ENCODE data around the gene CRELD2. TPM values are rescaled to one million over a fixed set of nuclear protein-coding genes. Genes with fewer than 3 reads are reported as not detected.

CRELD2 gene
- total and polyA plus RNA-seq, 5 experiments from 2014 or later, result 22.1 to 43.6 (median 35.8) TPM

DNA sequence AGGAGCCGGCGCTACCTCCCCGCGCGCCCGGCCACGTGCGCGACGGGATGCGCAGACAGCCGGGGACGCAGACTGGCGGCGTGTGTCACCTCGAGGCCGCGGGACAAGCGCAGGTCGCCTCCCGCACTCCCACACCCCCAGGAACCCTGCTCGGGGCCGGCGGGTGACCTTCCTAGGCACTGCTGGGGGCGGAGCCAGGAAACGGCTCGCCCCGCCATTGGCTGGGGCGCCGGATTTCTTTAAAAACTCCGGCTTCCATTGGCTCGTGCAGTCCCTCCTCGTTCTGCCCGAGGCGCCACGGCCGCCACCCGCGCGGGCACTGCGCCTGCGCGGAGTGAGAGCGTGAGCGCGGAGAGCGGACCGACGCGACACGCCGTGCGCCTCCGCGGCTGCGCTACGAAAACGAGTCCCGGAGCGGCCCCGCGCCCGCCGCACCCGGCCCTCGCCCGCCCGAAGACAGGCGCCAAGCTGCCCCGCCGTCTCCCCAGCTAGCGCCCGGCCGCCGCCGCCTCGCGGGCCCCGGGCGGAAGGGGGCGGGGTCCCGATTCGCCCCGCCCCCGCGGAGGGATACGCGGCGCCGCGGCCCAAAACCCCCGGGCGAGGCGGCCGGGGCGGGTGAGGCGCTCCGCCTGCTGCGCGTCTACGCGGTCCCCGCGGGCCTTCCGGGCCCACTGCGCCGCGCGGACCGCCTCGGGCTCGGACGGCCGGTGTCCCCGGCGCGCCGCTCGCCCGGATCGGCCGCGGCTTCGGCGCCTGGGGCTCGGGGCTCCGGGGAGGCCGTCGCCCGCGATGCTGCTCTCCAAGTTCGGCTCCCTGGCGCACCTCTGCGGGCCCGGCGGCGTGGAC lies 41.9 kb downstream of the CRELD2 start, which contains the start of gene PIM3:
PIM3 (plus strand) TSS at position 614 of the 846 bp plus-strand sequence; CDS start at position 790, 176 bp downstream.
- Mint-ChIP-seq H3K9me3 (no peaks in the 10 kb centered on the region), H3K4me1 (peaks cover 16 to 41% (median 29%) of the 10 kb centered on the region in 4 donors), H3K27me3 (no peaks in the 10 kb centered on the region), H3K27ac (peak within 1 kb of the TSS; percentile 77 to 98 (median 91)), H3K36me3 (peaks cover 0 to 21% (median 2%) of the 10 kb centered on the region in 3 donors), H3K4me3 (peak within 1 kb of the TSS; percentile 83 to 93 (median 90))
- ATAC-seq, result peak; percentile 67 to 75
- POLR2A ChIA-PET, result interaction anchor here (0.6 to 6.2 kb wide), 19 partner anchors 8 to 661 kb away, joined by 3 to 74 read pairs (median 5); no protein-coding TSS in a partner anchor
- peak; percentile 85 to 95 (median 90) for DNase-seq

GRCh38 chr22:49961005-49961600 lies 42.7 kb downstream of the CRELD2 start:
- Mint-ChIP-seq H3K9me3 (no peaks in the 10 kb centered on the region), H3K4me1 (peaks cover 16 to 44% (median 32%) of the 10 kb centered on the region in 4 donors), H3K27ac (peak overlapping the region in 7 of 10 donors; percentile 77 to 98 (median 91)), H3K36me3 (peaks cover 0 to 21% (median 2%) of the 10 kb centered on the region in 3 donors), H3K27me3 (no peaks in the 10 kb centered on the region), H3K4me3 (peak overlapping the region; percentile 83 to 93 (median 90))
- POLR2A ChIA-PET, result interaction anchor here (0.6 to 6.2 kb wide), 19 partner anchors 9 to 660 kb away, joined by 3 to 74 read pairs (median 4); no protein-coding TSS in a partner anchor
- ATAC-seq (no peak), DNase-seq (peak in 4 of 10 donors; percentile 36 to 65 (median 39))

DNA sequence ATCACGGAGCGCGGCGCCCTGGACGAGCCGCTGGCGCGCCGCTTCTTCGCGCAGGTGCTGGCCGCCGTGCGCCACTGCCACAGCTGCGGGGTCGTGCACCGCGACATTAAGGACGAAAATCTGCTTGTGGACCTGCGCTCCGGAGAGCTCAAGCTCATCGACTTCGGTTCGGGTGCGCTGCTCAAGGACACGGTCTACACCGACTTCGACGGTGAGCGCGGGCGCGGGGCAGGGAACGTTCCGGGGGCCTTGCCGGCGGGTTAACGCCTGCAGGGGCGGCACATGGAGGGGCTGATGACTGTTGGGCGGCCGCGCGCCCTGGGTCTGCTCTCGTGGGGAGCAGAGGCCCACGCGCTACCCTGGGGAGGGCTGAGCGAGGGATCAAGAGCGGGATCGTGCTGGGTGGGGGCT lies 43.2 kb downstream of the CRELD2 start:
- DNase-seq, result no peak
- POLR2A ChIA-PET, result interaction anchor here (0.6 to 6.2 kb wide), 22 partner anchors 9 to 659 kb away, joined by 3 to 74 read pairs (median 4); partner anchors contain the start of genes ALG12 and CRELD2
- Mint-ChIP-seq H3K9me3 (no peaks in the 10 kb centered on the region), H3K36me3 (peaks cover 0 to 21% (median 2%) of the 10 kb centered on the region in 3 donors), H3K27me3 (no peaks in the 10 kb centered on the region), H3K4me3 (peak overlapping the region; percentile 83 to 93 (median 90)), H3K27ac (peak overlapping the region; percentile 77 to 98 (median 91)), H3K4me1 (peaks cover 16 to 48% (median 35%) of the 10 kb centered on the region in 4 donors)
- peak in 1 of 2 donors; percentile 2 for ATAC-seq

DNA sequence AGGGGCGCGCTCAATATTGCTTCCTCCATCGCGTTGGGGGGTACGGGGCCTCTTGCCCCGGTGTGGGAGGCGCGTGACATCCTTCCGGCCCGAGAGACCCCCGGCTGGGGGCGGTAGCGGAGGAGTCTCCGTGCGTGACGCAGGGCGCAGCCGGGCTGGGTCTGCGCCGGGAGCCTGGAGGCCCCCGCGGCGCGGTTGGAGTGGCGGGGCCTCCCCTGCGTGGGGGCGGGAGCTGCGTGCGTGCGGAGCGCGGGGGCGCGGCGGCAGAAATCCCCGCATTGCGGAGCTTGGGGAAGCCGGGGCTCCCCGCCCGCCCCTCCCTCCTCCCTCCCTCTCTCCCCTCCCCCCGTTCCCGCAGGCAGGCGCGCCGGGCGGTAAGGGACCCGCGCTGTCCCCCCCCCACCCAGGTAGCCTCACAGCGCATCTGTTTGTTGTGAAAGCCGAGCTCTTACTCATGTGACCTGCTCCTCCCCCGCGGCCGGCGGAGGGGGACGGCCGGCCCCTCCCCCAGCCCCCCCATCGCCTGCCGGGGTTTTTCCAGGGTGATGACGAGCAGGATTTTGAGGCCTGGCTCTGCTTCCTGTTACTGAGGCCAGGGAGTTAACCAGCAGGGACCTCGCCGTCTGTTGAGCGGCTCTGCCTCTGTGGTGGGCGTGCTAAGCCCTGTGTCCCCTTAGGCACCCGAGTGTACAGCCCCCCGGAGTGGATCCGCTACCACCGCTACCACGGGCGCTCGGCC lies 43.7 kb downstream of the CRELD2 start:
- POLR2A ChIA-PET, result interaction anchor here (0.8 to 6.2 kb wide), 16 partner anchors 8 to 229 kb away, joined by 3 to 74 read pairs (median 5); partner anchors contain the start of genes ALG12 and CRELD2
- ATAC-seq (peak; percentile 19 to 45), DNase-seq (peak; percentile 61 to 86 (median 74))
- H3K36me3 Mint-ChIP-seq, result peaks cover 0 to 21% (median 2%) of the 10 kb centered on the region in 3 donors
- peak overlapping the region; percentile 77 to 98 (median 91) for H3K27ac Mint-ChIP-seq
- no peaks in the 10 kb centered on the region for H3K9me3 Mint-ChIP-seq
- peak overlapping the region; percentile 83 to 93 (median 90) for H3K4me3 Mint-ChIP-seq
- H3K27me3 Mint-ChIP-seq, result no peaks in the 10 kb centered on the region
- H3K4me1 Mint-ChIP-seq, result peaks cover 16 to 50% (median 36%) of the 10 kb centered on the region in 4 donors

GRCh38 chr22:49962751-49963646 lies 44.6 kb downstream of the CRELD2 start:
- Mint-ChIP-seq H3K9me3 (no peaks in the 10 kb centered on the region), H3K27me3 (no peaks in the 10 kb centered on the region), H3K4me3 (peak overlapping the region; percentile 60 to 92 (median 78)), H3K27ac (peak overlapping the region; percentile 63 to 97 (median 82)), H3K4me1 (peaks cover 16 to 59% (median 40%) of the 10 kb centered on the region in 4 donors), H3K36me3 (peaks cover 0 to 21% (median 2%) of the 10 kb centered on the region in 3 donors)
- ATAC-seq, result no peak
- POLR2A ChIA-PET, result interaction anchor here (0.8 to 6.2 kb wide), 14 partner anchors 7 to 228 kb away, joined by 3 to 74 read pairs (median 6); partner anchors contain the start of genes ALG12 and CRELD2
- peak in 5 of 10 donors; percentile 2 to 64 (median 16) for DNase-seq

DNA sequence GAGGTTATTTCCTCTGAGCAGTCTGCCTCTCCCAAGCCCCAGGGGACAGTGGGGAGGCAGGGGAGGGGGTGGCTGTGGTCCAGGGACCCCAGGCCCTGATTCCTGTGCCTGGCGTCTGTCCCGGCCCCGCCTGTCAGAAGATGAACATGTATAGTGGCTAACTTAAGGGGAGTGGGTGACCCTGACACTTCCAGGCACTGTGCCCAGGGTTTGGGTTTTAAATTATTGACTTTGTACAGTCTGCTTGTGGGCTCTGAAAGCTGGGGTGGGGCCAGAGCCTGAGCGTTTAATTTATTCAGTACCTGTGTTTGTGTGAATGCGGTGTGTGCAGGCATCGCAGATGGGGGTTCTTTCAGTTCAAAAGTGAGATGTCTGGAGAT lies 45.2 kb downstream of the CRELD2 start:
- ATAC-seq (peak in 1 of 2 donors; percentile 7), DNase-seq (peak in 4 of 10 donors; percentile 1 to 59 (median 4))
- POLR2A ChIA-PET, result interaction anchor here (0.8 to 6.0 kb wide), 7 partner anchors 9 to 31 kb away, joined by 3 to 26 read pairs (median 4); no protein-coding TSS in a partner anchor
- H3K27me3 Mint-ChIP-seq, result no peaks in the 10 kb centered on the region
- H3K9me3 Mint-ChIP-seq, result no peaks in the 10 kb centered on the region
- H3K4me1 Mint-ChIP-seq, result peaks cover 16 to 59% (median 40%) of the 10 kb centered on the region in 4 donors
- H3K36me3 Mint-ChIP-seq, result peaks cover 0 to 21% (median 2%) of the 10 kb centered on the region in 3 donors
- H3K27ac Mint-ChIP-seq, result peak overlapping the region; percentile 63 to 95 (median 84)
- H3K4me3 Mint-ChIP-seq, result peak overlapping the region; percentile 60 to 80 (median 72)

DNA sequence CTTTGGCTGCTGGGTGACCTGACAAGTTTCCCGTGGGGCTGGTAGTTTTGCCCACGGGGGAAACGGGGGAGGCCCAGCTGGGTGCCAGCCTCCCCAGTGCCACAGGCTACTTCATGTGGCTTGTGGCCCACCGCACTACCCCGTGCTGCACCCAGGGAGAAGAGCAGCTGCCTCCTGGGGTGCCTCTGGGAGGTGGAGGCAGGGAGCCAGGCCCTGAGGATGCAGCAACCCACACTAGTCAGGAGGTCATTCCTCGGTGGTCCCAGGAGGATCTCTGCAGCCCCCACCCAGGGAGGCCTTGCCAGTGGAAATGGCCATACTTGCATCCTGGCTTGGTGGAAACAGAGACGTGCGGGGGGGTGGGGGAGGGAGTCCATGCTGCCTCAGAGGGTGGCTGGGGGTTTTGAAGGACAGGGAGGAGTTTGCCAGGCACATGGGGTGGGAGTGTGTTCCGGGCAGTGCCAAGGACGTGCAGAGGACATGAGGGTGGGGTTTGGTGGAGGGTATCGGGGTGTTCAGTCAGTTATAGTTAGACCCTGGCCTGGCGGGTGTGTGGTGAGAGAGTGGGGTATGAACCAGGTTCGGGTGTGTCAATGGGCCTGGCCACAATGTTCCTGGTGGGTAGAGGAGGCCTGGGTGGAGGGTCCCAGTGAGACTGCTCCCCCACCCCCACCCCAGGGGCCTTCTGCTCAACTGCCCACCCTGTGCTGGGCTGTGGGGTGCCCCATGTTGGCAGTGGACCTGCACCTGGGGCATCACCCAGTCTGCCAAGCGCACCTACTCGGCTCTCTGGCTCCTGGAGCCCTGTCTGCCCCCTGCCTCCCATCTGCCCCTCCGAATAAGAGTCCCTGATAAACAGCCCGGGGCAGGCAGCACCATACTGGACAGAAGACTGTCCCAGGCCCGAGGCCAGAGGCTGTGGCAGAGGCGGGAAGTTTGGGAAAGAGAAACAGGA lies 46.0 kb downstream of the CRELD2 start:
- no peaks in the 10 kb centered on the region for H3K9me3 Mint-ChIP-seq
- DNase-seq (peak; percentile 27 to 81 (median 68)), ATAC-seq (peak; percentile 27 to 38)
- H3K36me3 Mint-ChIP-seq, result peaks cover 0 to 21% (median 2%) of the 10 kb centered on the region in 3 donors
- peak overlapping the region; percentile 18 to 95 (median 78) for H3K27ac Mint-ChIP-seq
- H3K27me3 Mint-ChIP-seq, result no peaks in the 10 kb centered on the region
- peak overlapping the region; percentile 60 to 80 (median 72) for H3K4me3 Mint-ChIP-seq
- H3K4me1 Mint-ChIP-seq, result peaks cover 16 to 52% (median 40%) of the 10 kb centered on the region in 4 donors
- POLR2A ChIA-PET, result interaction anchor here (0.8 to 6.0 kb wide), 4 partner anchors 13 to 29 kb away, joined by 3 to 26 read pairs (median 4); no protein-coding TSS in a partner anchor

GRCh38 chr22:49965091-49966040 lies 46.9 kb downstream of the CRELD2 start:
- Mint-ChIP-seq H3K9me3 (no peaks in the 10 kb centered on the region), H3K4me1 (peaks cover 15 to 49% (median 43%) of the 10 kb centered on the region in 4 donors), H3K36me3 (peaks cover 0 to 21% (median 2%) of the 10 kb centered on the region in 3 donors), H3K27ac (peak overlapping the region in 5 of 10 donors; percentile 41 to 74 (median 62)), H3K27me3 (no peaks in the 10 kb centered on the region), H3K4me3 (peak overlapping the region in 3 of 10 donors; percentile 39 to 71 (median 60))
- DNase-seq, result peak in 5 of 10 donors; percentile 0 to 55 (median 7)
- POLR2A ChIA-PET, result interaction anchor here (0.5 to 4.1 kb wide), 3 partner anchors 20 to 226 kb away, joined by 3 to 22 read pairs (median 3); no protein-coding TSS in a partner anchor
- ATAC-seq, result no peak

Data from naive thymus-derived CD8-positive, alpha-beta T cell (primary cell).